A172 (cell line): ENCODE measurements around the gene ANKLE2. TPM values are rescaled to one million over a fixed set of nuclear protein-coding genes. Genes with fewer than 3 reads are reported as not detected.

Source experiments
- DNase-seq: peaks from one replicate; pipeline ENCODE4 v3.0.0-alpha.2; 2015; ENCODE audit warnings: low spot score
- total RNA-seq: library from RNA; depleted of rRNA; stranded (reverse); fragments of >200 nt; shearing (Covaris generic); gene quantifications from 2 replicates; pipeline ENCODE4 v1.2.3, GENCODE V29; 2014; rRNA removed

ANKLE2 gene
- total RNA-seq, 1 experiment from 2014 or later: 101 TPM

DNA sequence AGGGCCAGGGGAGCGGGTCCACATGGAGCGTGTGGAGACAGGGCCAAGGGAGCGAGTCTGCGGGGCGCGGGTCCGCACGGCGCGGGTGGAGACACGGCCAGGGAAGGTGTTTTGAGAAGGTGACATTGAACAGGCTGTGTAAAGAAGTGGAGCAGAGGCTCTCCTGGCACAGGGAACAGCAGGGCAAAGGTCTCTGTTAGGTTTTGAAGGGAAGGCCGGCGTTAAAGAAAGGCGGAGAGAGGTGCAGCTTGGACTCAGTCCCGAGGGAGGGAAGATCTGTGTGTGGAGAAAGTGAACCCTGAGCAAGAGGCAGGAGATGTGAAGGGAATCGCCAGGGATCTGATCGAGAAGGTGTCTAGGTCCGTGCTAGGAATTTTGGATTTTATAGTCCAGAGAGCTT is 72.4 kb downstream of the ANKLE2 start:
- no peak for DNase-seq

DNA sequence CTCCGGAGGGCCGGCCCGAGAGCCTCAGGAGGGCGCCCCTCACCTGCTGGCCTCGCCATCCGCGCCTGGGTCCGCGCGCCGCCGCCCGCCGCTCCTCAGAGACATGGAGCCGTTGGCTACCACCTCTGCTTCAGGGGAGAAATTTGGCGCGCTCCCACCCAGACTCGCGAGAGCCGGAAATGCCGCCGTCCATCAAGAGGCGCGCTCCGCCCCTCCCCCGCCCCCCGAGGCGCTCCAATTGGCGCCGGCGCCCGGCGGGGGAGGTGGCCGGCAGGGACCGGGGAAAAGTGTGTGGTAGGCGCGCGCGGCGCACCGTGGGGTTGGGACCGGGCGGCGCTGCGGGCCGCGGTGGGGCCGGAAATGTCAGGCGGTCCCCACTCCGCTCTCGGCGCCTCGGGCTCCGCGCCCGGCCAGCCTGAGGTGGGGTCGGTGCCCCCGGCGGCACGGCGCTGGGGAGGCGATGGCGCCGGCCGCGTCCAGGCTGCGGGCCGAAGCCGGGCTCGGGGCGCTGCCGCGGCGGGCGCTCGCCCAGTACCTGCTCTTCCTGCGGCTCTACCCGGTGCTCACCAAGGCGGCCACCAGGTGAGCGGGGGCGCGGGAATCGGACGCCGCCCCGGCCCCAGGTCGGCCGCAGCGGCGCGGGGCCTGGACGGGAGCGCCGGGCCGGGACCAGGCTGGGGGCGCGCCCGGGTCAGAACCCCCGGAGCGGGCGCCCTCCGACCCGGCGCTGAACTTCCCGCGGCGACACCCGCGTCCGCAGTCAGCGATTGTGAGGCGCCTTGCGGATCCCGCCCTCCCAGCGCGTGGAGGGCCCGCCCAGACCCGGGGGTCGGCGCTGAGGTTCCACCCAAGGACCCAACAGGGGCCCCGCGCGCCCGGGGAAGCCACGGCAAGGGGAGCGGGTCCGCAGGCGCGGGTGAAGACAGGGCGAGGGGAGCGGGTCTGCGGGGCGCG is 74.1 kb downstream of the ANKLE2 start, which contains the start of the genes POLE and PXMP2:
Gene POLE, minus strand, starts transcription at position 132 of the 954 bp plus-strand sequence. Its CDS starts 27 bp downstream, at position 105.
Gene PXMP2, plus strand, starts transcription at position 377 of the 954 bp plus-strand sequence. Its CDS starts 84 bp downstream, at position 461.
- peak; percentile 85 for DNase-seq

DNA sequence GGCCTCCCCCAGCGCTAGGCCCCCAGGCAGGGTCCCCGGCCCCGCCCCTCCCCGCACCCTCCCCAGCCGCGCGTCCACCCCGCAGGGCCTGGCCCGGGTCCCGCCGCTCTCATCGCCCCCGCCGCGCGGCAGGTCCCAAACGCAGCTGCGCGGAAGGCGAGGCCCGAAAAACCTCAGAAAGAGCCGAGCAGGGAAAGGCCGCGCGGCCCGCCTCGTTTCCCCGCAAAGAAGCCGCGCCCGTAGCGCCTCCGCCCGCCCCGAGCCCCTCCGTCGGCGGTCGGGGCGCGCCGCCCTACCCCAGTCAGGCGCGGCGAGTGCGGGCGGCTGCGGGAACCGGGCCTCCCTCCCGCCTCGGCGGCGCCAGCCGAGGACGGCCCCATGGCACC is 74.8 kb downstream of the ANKLE2 start:
- DNase-seq: no peak

DNA sequence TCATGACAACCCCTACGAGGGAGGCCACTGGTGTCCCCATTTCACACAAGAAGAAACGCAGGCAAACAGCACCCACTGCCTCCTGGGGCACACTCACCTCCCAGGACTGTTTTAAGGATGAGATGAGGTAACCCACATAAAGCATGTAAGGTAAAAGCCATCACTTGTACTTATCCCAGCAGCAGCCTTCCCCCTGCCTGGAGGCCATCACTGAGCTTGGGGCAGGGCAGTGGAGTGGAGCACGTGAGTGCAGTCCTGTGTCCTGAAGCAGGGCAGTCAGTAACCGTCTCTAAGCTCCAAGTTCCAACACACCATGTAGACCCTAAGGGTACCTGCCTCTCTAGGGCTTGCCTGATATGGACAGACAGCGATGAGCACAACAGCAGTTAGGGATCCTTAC is 76.2 kb downstream of the ANKLE2 start:
- DNase-seq: no peak

DNA sequence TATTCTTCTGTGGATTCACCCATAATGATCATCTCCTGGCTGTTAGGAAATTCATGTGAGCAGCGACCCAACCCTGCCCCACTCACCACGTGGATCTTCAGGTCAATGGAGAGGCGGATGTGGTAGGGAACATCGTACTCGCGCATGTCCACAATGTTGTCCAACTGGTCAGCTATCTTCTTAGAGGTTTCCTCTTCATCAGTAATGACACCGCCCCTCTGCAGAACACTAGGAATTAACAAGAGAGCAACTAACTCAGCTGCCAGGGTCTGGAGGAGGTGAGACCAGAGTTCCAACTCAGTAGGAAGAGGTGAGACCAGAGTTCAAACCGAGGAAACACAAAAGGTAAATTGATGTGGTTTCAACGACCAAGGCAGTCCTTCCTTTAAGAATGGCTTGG is 84.1 kb downstream of the ANKLE2 start:
- no peak for DNase-seq

DNA sequence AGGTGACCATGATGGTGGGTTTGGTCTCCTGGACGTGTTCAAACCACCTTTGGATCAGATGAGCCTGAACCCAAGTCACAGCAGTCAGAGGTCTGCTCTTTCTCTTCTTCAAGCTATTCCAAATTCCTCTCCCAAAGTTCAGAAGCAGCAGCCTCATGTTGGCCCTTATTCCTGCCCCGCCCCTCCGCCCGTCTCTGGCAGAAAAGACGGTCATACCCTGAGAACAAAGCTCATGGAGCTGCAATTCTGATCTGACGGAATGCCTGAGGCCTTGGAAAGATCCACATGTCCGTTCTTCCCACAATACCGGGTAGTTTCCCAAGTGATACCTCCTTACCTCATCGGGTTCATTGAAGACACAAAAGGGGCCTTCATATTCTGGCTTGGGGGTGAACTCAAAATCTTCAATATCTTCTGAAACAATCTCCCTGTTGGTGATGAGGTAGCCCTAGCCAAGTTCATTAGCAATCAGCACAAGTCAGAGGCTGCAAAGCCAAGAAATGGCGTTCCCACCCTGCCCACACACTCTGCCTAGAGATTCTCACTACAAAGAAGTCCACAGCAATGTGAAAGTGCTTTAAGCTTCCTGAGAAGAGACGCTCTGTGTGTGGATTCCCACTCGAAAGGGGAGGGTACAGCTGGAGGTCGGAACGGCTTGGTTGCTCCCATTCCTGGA is 85.7 kb downstream of the ANKLE2 start:
- DNase-seq: no peak

Other genes with a start within 250 kb of the ANKLE2 start
- gene LRCOL1, start 151.2 kb downstream of the ANKLE2 start, total RNA-seq: 1.1 and 1.4 TPM in 2 replicates
- not detected in 2 replicates for gene P2RX2, start 143.1 kb downstream of the ANKLE2 start, total RNA-seq
- 25.6 and 28.9 TPM in 2 replicates for gene POLE, start 74.5 kb downstream of the ANKLE2 start, total RNA-seq
- gene PXMP2, start 74.2 kb downstream of the ANKLE2 start, total RNA-seq: 36.3 and 43.1 TPM in 2 replicates
- gene PGAM5, start 51.0 kb downstream of the ANKLE2 start, total RNA-seq: 59.8 and 73.4 TPM in 2 replicates
- 42.6 and 48.9 TPM in 2 replicates for gene GOLGA3, start 67.0 kb upstream of the ANKLE2 start, total RNA-seq
- gene CHFR, start 125.8 kb upstream of the ANKLE2 start, total RNA-seq: 11.3 and 13.5 TPM in 2 replicates
- 2.9 and 4.0 TPM in 2 replicates for gene ZNF605, start 194.5 kb upstream of the ANKLE2 start, total RNA-seq
- 6.4 and 9.0 TPM in 2 replicates for gene ZNF26, start 224.5 kb upstream of the ANKLE2 start, total RNA-seq